ENCODE results near the gene ERGIC1.
"Not testable (repeated sequence)": the region's sequence is repeated elsewhere in the genome, so short reads cannot be mapped to it uniquely, and the experiment has no call there.

Gene ERGIC1

DNA sequence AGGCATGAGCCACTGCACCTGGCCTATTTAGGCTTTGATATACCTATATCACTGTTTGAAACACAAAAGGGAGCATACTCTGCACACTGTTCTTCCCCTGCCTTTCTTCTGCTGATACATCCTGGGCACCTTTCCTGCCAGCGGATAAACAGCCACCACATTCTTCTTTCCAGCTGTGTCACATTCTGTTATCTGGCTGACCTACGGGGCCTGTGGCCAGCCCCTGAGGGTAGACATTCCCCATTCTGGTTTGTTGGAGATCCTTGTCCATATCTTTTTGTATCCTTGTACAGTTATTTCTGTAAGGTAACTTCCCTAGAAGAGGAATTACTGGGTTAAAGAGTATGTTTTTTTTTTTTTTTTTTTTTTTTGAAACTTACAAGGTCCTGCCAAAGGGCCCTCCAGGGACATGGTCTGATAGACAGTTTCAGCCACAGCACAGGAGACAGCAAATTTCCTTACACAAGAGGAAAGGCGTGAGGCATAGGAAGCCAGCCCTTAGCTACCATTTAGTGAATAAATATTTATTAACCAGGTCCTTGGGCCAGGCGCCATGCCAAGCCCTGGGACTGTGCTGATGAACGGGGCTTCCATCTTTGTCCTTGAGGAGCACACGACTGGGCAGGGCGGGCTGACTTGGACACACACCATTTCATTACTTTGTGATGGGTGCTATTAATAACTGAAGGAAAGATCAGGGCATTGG, 57.8 kb downstream of the ERGIC1 start:
- no peak for DNase-seq
- CTCF ChIA-PET: no interaction called here
- Mint-ChIP-seq H3K27me3 (no peaks in the 10 kb centered on the region), H3K9me3 (no peaks in the 10 kb centered on the region), H3K4me1 (peaks cover 2% of the 10 kb centered on the region), H3K27ac (no peak overlapping the region), H3K36me3 (peaks cover 3% of the 10 kb centered on the region), H3K4me3 (no peak overlapping the region)

DNA sequence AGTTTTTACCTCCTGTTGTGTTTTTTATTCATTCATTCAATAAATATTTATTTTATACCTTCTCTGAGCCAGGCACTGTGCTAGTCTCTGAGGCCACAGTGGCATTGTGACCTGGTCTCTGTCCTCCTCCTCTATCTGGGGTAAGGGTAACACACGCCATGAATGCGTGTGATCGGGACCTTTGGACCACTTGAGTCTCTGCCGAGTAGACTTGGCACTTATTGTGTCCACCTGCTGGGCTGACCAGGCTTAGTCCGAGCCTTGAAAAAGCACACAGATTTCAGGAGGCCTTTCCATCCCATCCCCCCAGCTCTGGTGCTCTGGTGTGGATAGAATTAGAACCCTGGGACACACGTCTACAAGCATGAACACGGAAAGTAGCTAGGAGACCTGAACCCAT, 58.7 kb downstream of the ERGIC1 start:
- Mint-ChIP-seq H3K4me1 (peaks cover 10% of the 10 kb centered on the region), H3K9me3 (no peaks in the 10 kb centered on the region), H3K27ac (no peak overlapping the region), H3K4me3 (no peak overlapping the region), H3K36me3 (peaks cover 6% of the 10 kb centered on the region), H3K27me3 (no peaks in the 10 kb centered on the region)
- no peak for DNase-seq
- CTCF ChIA-PET: no interaction called here

DNA sequence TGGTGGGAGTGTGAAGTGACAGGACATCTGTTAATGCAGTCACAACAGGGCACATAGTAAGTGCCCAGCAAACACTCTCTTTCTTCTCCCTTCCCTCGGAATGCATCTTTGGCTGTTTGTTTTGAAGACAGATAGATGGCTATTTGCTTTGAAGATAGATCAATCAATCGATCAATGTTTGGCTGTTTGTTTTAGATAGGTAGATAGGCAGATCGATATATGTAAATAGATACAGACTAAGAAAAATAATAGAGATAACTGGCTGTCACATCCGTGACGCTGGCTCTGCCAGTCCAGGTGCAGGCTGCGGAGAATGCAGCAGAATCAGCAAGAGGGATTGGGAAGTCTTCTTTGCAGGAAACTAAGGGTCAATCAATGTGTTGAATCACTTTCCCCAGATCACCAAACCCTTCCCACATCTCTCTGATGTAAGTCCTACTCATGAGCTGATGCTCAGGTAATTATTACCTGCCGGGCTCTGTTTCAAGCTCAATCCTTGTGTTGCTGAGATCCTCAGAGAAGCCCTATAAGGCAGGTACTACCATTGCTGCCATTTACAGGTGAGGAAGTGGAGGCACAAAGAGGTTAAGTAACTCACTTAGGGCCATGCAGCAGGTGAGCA, 60.8 kb downstream of the ERGIC1 start:
- CTCF ChIA-PET: no interaction called here
- no peak overlapping the region for H3K27ac Mint-ChIP-seq
- peaks cover 9% of the 10 kb centered on the region for H3K36me3 Mint-ChIP-seq
- H3K4me3 Mint-ChIP-seq: no peak overlapping the region
- DNase-seq: no peak
- no peaks in the 10 kb centered on the region for H3K9me3 Mint-ChIP-seq
- H3K4me1 Mint-ChIP-seq: peaks cover 15% of the 10 kb centered on the region
- H3K27me3 Mint-ChIP-seq: no peaks in the 10 kb centered on the region

DNA sequence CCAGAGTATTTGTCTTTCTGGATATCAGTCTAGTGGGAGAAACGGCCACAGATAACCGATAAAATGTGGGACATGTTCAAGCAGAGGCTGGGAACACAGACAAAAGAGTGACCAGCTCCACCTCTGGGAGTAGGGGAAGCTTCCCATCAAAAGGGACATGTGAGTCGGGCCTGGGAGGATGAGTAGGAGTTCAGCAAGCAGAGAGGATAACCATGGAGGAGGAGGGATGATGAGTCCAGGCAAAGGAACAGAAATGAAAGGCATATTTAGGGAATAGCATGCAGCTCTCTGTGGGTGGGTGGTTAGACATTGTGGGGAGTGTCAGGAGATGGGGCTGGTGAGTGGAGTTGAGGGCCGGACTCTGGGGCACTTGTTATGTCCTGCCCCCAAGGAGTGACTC, 61.5 kb downstream of the ERGIC1 start:
- CTCF ChIA-PET: no interaction called here
- H3K9me3 Mint-ChIP-seq: no peaks in the 10 kb centered on the region
- H3K4me1 Mint-ChIP-seq: peaks cover 15% of the 10 kb centered on the region
- peaks cover 9% of the 10 kb centered on the region for H3K36me3 Mint-ChIP-seq
- peak overlapping the region; percentile 55 for H3K27ac Mint-ChIP-seq
- no peaks in the 10 kb centered on the region for H3K27me3 Mint-ChIP-seq
- DNase-seq: no peak
- no peak overlapping the region for H3K4me3 Mint-ChIP-seq

DNA sequence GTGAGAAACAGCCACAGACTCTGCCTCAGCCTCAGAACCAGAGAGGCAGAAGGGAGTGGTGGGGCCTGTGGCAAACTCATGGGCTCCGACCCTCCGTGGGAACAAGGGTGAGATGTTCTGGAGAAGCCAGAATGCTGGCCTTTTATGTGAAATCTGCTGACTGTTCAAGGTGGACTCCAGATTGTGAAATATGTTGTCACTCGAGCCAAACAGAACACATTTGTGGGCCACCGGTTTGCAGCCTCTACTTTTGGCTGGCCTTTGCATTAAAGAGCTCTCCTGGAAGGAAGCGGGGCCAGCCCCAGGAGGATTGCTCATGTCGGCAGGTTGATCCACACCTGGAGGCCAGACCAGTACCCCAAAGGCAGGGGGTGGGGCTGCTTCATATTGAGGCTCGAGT, 62.4 kb downstream of the ERGIC1 start:
- no peak overlapping the region for H3K4me3 Mint-ChIP-seq
- no peaks in the 10 kb centered on the region for H3K27me3 Mint-ChIP-seq
- DNase-seq: no peak
- peak overlapping the region; percentile 84 for H3K27ac Mint-ChIP-seq
- peaks cover 15% of the 10 kb centered on the region for H3K4me1 Mint-ChIP-seq
- peaks cover 10% of the 10 kb centered on the region for H3K36me3 Mint-ChIP-seq
- H3K9me3 Mint-ChIP-seq: no peaks in the 10 kb centered on the region
- CTCF ChIA-PET: interaction anchor here (0.8 to 1.2 kb wide), 2 partner anchors 180 to 185 kb away, joined by 3 to 4 read pairs; no protein-coding TSS in a partner anchor

DNA sequence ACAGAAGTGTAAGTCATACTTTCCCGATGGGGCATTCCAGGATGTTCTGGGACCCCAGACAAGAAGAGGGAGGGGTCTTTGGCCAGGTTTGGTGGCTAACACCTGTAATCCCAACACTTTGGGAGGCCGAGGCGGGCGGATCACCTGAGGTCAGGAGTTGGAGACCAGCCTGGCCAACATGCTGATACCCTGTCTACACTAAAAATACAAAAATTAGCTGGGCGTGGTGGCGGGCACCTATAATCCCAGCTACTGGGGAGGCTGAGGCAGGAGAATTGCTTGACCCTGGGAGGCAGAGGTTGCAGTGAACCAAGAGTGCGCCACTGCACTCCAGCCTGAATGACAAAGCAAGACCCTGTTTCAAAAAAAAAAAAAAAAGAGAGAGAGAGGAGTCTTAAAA, 63.0 kb downstream of the ERGIC1 start:
- Mint-ChIP-seq H3K27ac (peak overlapping the region; percentile 84), H3K4me3 (peak overlapping the region; percentile 38), H3K4me1 (peaks cover 15% of the 10 kb centered on the region)
- H3K27me3 Mint-ChIP-seq, H3K36me3 Mint-ChIP-seq, DNase-seq, H3K9me3 Mint-ChIP-seq: not testable (repeated sequence)
- CTCF ChIA-PET: interaction anchor here (0.6 to 2.5 kb wide), 6 partner anchors 20 to 182 kb away, joined by 4 to 11 read pairs (median 4); no protein-coding TSS in a partner anchor

DNA sequence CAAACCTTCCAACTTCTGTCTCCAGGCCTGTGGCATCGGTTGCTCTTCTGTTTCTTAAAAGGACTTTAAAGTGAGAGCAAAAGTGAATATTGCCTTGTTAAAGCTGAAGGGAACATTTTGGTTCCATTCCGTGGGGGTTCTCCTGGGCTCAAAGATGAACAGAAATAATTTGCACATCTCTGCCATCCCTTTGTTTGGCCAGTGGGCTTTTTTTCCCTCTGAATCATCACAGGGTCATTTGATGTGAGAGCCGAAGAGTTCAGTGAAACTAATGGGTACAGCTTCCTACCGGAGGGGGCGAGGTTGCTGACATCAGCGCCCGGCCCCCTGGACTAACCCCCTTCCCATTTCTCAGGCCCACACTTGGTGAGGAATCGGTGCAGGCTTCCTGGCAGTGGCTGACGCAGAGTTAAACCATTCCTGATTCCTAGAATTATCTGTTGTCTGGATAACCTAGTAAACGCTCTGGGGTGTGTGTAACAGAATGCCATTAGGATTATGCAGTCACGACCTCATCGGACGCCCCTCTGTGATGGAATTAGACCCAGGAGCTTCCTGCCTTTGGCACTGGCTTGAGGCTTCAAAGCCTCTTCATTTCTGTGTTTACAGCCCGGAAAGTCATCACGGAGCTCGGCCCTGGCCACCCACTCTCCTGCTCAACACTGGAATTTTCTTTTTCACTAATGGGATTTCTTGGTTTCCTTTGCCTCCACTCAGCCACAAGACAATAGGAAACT, 63.6 kb downstream of the ERGIC1 start:
- Mint-ChIP-seq H3K4me3 (peak overlapping the region; percentile 44), H3K27ac (peak overlapping the region; percentile 84), H3K9me3 (no peaks in the 10 kb centered on the region), H3K27me3 (no peaks in the 10 kb centered on the region), H3K36me3 (peaks cover 10% of the 10 kb centered on the region), H3K4me1 (peaks cover 15% of the 10 kb centered on the region)
- peak; percentile 41 for DNase-seq
- CTCF ChIA-PET: interaction anchor here (0.6 to 2.5 kb wide), 7 partner anchors 19 to 183 kb away, joined by 3 to 11 read pairs (median 4); no protein-coding TSS in a partner anchor

DNA sequence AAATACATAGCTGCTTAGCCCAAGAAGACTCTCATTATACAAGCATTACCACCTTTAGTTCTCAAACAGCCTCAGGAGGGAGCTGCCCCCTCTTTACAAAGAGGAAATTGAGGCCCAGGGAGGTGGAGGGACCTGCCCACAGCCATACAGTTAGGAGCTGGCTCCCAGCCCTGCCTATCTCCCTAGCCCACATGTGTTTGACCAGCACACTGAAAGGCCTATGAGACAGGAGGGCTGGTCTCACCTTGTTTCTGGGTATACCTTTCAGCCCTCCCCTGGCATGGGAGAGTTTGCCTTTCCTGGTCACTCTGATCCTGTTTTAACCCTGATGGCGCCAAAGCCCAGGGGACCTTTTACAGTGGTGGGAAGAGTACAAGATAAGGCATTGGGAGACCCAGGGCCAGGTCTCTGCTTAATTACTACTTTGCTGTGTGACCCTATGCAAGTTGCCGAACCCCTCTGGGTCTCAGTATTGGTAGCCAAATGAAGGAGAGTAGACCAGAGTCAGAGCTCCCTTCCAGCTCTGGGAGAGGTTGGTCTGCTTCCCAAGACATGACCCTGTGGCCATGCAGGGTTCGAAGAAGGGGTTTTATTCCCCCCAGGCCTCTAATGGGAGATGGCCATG, 64.3 kb downstream of the ERGIC1 start:
- no peak for DNase-seq
- no peaks in the 10 kb centered on the region for H3K9me3 Mint-ChIP-seq
- H3K4me1 Mint-ChIP-seq: peaks cover 15% of the 10 kb centered on the region
- H3K36me3 Mint-ChIP-seq: peaks cover 10% of the 10 kb centered on the region
- H3K27ac Mint-ChIP-seq: peak overlapping the region; percentile 84
- H3K27me3 Mint-ChIP-seq: no peaks in the 10 kb centered on the region
- CTCF ChIA-PET: interaction anchor here (1.2 to 2.5 kb wide), 3 partner anchors 35 to 184 kb away, joined by 3 to 11 read pairs (median 4); no protein-coding TSS in a partner anchor
- H3K4me3 Mint-ChIP-seq: peak overlapping the region; percentile 22

DNA sequence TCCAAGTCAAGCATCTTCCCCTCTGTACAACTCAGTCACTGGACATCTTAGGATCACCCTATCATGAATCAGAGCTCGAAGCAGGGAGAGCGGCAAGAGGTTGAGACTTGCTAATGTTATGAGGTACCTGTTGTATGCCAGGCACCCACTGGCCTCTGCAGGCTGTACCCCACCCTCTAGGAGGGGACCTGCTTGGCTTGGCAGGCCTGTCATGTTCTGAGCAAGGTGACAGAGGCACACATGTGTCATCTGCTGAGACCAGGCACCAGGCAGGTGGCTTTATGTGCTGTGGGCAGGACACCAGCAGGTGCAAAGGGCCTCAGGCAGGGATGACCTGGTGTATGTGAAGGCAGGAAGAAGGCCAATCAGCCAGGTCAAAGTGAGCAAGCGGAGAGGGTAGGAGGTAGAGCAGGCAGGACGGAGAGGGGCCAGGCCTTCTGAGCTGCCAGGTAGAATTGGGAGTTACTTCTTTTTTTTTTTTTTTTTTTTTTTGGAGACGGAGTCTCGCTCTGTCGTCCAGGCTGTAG, 64.9 kb downstream of the ERGIC1 start:
- Mint-ChIP-seq H3K27me3 (no peaks in the 10 kb centered on the region), H3K36me3 (peaks cover 10% of the 10 kb centered on the region), H3K4me1 (peaks cover 15% of the 10 kb centered on the region), H3K9me3 (no peaks in the 10 kb centered on the region), H3K27ac (peak overlapping the region; percentile 72), H3K4me3 (no peak overlapping the region)
- DNase-seq: no peak
- CTCF ChIA-PET: interaction anchor here (1.2 to 2.5 kb wide), 3 partner anchors 34 to 185 kb away, joined by 3 to 13 read pairs (median 11); no protein-coding TSS in a partner anchor

DNA sequence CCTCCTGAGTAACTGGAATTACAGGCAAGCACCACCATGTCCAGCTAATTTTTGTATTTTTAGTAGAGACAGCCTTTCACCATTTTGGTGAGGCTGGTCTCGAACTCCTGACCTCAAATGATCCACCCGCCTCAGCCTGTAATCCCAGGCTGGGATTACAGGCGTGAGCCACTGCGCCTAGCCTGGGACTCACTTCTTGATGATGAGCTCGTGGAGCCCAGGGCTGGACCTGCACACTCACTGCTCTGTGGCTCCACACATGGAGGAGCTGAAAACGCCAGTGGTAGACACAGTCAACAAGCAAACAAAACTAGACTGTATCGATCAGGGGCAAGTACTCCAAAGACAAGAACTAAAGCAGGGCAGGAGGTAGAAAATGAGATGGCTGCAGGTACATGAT, 65.4 kb downstream of the ERGIC1 start:
- no peak for DNase-seq

DNA sequence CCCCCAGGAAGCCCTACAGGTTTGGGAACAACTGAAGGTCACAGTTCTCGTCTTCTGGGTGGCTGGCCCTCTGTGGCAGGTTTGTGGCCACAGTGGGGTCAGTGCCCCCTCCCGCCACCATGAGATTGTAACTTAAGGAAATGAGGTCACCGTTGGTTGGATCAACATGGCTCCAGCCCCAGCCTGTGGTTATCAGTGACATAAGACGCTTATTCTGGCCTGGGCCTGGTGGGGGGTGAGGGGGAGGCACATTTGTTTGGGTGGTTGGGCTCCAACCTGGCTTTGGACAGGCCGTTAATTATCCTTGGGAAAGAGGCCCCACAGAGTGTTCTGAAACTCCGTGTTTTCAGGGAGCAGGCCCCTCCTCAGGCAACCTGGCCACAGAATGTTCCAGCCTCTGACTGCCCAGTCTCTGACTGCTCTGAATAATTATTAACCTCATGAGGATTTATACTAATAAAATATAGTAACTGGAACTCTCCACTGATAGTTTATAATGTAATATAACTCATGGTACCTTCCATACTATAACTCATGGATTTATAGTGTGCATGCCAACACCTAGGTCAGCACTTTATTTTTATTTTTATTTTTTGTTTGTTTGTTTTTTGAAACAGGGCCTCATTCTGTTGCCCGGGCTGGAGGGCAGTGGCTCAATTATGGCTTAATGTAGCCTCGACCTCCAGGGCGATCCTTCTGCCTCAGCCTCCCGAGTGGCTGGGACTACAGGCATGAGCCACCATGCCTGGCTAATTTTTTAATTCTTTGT, 67.1 kb downstream of the ERGIC1 start:
- no peak overlapping the region for H3K4me3 Mint-ChIP-seq
- CTCF ChIA-PET: interaction anchor here (0.6 kb wide), 1 partner anchor 735 kb away, joined by 3 read pairs; no protein-coding TSS in a partner anchor
- H3K27ac Mint-ChIP-seq: no peak overlapping the region
- no peaks in the 10 kb centered on the region for H3K27me3 Mint-ChIP-seq
- no peak for DNase-seq
- peaks cover 10% of the 10 kb centered on the region for H3K36me3 Mint-ChIP-seq
- peaks cover 15% of the 10 kb centered on the region for H3K4me1 Mint-ChIP-seq
- no peaks in the 10 kb centered on the region for H3K9me3 Mint-ChIP-seq

More for the DNA sequence above, 65.4 kb downstream of the ERGIC1 start:
- CTCF ChIA-PET: interaction anchor here (2.0 kb wide), 1 partner anchor 185 kb away, joined by 13 read pairs; no protein-coding TSS in a partner anchor
- no peak overlapping the region for H3K4me3 Mint-ChIP-seq
- H3K27ac Mint-ChIP-seq: no peak overlapping the region
- H3K36me3 Mint-ChIP-seq: peaks cover 10% of the 10 kb centered on the region
- peaks cover 15% of the 10 kb centered on the region for H3K4me1 Mint-ChIP-seq
- no peaks in the 10 kb centered on the region for H3K27me3 Mint-ChIP-seq
- H3K9me3 Mint-ChIP-seq: no peaks in the 10 kb centered on the region

DNA sequence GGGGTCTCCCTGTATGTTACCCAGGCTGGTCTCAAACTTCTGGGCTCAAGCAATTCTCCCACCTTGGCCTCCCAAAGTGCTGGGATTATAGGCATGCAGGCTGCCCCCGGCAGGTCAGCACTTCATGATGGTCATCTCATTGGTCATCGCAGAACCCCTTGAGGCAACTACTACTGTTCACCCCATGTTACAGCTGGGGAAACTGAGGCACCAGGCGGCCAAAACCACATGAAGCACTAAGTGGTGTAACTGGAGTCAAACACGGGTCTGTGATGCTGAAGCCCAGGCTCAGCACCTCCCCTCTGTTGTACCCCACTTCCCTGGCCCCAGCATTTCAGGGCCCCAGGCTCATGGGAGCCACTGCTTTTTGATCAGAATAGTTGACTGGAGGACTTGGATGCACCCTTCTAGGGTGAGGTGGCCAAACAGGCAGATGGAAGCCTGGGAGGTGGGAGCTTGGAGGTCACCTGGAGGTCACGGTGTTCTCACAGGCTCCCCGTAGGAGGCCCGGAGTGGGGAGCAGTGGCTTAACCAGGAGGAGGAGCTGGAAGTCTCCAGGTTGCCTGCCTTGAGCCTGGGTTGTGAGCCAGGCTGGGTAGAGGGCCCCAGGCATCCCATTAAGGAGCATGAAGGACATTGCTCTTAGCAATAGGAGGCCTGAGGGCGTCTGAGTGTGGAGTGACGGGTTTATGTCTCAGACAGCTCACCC, 67.9 kb downstream of the ERGIC1 start:
- no peak overlapping the region for H3K27ac Mint-ChIP-seq
- no peaks in the 10 kb centered on the region for H3K9me3 Mint-ChIP-seq
- DNase-seq: no peak
- peaks cover 10% of the 10 kb centered on the region for H3K36me3 Mint-ChIP-seq
- CTCF ChIA-PET: no interaction called here
- H3K27me3 Mint-ChIP-seq: no peaks in the 10 kb centered on the region
- peaks cover 13% of the 10 kb centered on the region for H3K4me1 Mint-ChIP-seq
- no peak overlapping the region for H3K4me3 Mint-ChIP-seq
